ENCODE results near the gene HELZ.
"Not testable (repeated sequence)": the region's sequence is repeated elsewhere in the genome, so short reads cannot be mapped to it uniquely, and the experiment has no call there.

HELZ gene, protein sequence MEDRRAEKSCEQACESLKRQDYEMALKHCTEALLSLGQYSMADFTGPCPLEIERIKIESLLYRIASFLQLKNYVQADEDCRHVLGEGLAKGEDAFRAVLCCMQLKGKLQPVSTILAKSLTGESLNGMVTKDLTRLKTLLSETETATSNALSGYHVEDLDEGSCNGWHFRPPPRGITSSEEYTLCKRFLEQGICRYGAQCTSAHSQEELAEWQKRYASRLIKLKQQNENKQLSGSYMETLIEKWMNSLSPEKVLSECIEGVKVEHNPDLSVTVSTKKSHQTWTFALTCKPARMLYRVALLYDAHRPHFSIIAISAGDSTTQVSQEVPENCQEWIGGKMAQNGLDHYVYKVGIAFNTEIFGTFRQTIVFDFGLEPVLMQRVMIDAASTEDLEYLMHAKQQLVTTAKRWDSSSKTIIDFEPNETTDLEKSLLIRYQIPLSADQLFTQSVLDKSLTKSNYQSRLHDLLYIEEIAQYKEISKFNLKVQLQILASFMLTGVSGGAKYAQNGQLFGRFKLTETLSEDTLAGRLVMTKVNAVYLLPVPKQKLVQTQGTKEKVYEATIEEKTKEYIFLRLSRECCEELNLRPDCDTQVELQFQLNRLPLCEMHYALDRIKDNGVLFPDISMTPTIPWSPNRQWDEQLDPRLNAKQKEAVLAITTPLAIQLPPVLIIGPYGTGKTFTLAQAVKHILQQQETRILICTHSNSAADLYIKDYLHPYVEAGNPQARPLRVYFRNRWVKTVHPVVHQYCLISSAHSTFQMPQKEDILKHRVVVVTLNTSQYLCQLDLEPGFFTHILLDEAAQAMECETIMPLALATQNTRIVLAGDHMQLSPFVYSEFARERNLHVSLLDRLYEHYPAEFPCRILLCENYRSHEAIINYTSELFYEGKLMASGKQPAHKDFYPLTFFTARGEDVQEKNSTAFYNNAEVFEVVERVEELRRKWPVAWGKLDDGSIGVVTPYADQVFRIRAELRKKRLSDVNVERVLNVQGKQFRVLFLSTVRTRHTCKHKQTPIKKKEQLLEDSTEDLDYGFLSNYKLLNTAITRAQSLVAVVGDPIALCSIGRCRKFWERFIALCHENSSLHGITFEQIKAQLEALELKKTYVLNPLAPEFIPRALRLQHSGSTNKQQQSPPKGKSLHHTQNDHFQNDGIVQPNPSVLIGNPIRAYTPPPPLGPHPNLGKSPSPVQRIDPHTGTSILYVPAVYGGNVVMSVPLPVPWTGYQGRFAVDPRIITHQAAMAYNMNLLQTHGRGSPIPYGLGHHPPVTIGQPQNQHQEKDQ (N-terminal part only)

DNA sequence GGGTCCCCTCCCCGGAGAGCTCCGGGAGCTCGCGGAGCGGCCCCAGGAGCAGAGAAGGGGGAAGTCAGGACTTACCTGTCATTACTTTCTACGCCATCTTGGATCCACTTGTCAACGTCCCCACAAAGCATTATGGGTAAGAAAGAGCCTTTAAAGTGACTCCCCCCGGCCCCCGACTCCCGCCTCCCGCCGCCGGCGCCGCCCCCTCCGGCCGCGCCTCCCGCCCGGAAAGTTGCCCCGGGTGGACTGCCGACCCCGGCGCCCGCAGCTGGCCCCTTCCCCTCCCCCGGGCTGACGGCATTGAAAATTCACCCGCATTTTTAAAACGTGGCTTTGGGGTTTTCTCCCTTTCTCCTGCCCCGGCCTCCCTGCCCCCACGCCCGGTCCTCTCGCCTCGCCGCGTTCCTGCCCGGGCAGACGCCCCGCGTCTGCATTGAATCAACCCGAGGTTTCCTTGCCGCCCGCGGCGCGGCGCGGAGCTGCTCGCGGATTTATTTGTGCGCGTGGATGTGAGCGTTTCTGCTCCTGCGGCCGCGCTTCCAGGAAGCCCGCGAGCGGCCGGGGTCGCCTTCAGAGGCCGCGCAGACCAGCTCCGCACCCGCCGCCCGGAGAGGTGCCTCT, at the start of gene HELZ:
HELZ (minus strand) TSS at position 124 of the 621 bp plus-strand sequence. CDS start 26,392 bp downstream, outside the sequence.
- TF ChIP-seq ZNF274 (IDR thresholded peaks at IDR 0.05; ENCODE audit: low read depth, low read length): no peak
- H3K4me3 ChIP-seq (ENCODE audit: low read length): peak within 1 kb of the TSS; percentile 94

DNA sequence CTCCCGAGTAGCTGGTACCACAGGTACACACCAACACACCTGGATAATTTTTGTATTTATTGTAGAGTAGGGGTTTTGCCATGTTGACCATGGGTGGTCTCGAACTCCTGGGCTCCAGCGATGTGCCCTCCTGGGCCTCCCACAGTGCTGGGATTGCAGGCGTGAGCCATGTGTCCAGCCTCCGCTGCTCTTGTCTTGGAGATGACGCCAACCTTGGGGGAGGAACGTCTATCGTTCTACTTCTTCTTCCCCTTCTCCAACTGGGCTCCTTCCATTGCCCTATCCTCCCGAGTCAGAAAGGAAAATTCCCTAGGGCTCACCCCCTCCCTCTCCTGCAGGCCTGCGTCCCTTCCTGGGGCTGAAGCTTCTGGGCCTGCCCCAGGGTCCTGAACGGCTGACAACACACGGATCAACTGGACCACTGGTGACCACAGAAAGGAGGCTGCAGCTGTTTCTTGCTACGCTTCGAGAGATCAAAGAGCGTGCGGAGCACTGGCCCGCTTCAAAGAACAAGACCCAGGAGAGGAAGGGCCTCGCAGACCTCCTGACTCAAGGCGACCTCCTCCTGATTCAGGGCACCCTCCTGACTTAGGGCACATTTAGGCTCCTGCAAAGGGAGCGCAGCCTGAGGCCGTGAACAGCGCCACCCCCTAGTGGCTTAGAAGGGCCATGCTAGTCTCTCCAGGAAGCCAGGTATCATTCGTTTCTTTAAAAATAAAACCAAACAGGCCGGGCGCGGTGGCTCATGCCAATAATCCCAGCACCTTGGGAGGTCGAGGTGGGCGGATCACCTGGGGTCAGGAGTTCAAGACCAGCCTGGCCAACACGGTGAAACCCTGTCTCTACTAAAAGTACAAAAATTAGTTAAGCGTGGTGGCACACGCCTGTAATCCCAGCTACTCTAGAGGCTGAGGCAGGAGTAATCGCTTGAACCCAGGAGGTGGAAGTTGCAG, 48.5 kb upstream of the HELZ start:
- no peak for TF ChIP-seq ZNF274 (IDR thresholded peaks at IDR 0.05; ENCODE audit: low read depth, low read length)
- H3K4me3 ChIP-seq (ENCODE audit: low read length): no peak overlapping the region

DNA sequence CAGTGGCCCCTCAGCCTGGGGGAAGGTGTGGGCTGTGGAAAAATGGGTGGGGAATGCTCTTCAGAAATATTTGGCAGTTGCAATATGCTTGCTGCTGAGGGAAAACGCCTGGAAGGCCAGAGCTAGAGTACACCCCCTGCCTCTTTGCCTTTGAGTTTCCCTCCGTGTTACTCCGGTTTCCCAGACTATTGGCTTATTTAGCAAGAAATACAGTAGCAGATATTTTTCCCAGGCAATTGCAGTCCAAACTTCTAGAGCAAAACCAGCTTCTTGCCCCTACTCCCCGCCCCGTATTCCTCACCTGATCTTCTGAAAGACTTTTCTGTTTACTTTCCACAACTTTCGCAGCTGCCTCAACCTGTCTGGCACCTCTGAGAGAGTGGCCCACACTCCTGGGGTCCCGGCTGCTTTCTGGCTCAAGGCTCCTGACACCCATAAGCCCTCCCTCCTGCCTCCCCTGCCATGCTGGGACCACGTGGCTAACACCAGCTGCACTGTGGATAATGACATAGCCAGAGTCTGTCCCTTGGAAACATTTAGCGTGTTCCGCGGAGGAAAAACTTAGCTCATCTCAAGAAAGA, 45.8 kb upstream of the HELZ start:
- TF ChIP-seq ZNF274 (IDR thresholded peaks at IDR 0.05; ENCODE audit: low read depth, low read length): no peak
- no peak overlapping the region for H3K4me3 ChIP-seq (ENCODE audit: low read length)

DNA sequence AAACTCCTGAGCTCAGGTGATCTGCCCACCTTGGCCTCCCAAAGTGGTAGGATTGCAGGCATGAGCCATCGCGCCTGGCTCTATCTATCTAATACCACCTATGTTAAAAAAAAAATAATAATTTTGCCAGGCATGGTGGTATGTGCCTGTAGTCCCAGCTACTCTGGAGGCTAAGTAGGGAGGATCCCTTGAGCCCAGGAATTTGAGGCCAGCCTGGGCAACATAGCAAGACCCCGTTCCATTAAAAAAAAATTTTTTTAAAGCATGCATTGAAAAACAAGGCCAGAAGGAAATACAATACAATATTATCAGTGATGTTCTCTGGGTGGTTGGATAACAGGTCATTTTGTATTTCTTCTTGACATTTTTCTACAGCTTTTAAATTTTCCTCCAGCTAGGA, 45.2 kb upstream of the HELZ start:
- no peak for TF ChIP-seq ZNF274 (IDR thresholded peaks at IDR 0.05; ENCODE audit: low read depth, low read length)
- no peak overlapping the region for H3K4me3 ChIP-seq (ENCODE audit: low read length)

DNA sequence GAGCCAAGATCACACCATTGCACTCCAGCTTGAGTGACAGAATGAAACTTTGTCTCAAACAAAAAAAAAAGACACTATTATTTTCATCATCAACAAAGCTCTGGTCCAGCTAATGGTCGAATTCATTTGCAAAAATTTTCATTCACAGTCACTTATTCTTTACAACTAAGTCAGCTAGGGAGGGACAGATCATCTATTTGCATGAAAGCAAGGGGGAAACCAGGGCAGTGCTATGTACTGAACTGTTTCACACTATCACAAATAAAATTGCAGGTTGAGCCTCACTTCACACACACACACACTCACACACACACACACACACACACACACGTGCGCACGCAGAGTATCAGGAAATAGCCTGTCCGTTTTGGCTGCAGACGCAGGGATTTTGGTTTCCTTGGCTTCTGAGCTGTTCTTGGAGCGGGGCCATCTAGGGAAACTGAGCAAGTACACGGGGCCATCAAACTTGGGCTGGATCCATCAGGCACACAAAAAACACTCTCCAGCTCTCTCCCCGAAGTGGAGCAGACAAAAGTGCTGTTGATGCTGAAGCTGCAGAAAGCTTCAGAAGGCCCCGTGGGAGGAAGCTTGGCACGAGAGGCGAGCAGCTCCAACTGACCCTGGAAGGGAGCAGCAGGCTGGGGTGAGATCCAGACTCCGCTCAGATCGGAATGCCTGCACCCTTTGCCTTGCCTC, 44.3 kb upstream of the HELZ start:
- no peak for TF ChIP-seq ZNF274 (IDR thresholded peaks at IDR 0.05; ENCODE audit: low read depth, low read length)
- H3K4me3 ChIP-seq (ENCODE audit: low read length): no peak overlapping the region

DNA sequence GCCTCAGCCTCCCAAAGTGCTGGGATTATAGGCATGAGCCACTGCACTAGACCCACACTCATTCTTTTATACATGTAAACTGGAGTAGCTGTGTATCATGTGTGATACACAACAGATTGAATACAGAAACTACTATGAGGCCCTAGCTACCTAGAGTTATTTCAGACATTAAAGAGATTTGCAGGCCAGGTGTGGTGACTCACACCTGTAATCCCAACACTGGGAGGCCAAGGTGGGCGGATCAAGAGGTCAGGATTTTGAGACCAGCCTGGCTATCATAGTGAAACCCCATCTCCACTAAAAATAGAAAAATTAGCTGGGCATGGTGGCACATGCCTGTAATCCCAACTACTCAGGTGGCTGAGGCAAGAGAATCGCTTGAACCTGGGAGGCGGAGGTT, 41.8 kb upstream of the HELZ start:
- H3K4me3 ChIP-seq (ENCODE audit: low read length): not testable (repeated sequence)

DNA sequence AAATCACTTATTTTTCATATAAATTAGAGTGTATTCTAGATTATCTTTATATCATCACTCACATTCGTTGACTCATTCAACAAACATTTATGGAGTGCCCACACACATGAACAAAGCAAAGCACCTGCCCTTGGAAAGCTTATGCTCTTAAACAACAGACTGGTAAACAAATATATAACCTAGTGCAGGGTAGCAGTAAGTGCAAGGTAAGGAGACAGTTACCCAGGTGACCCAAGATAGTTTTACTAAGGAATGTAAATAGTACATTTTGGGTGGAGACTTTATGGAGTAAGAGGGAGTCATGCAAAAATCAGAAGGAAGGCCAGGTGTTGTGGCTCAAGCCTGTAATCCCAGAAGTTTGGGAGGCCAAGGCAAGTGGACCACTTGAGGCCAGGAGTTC, 40.4 kb upstream of the HELZ start:
- TF ChIP-seq ZNF274 (IDR thresholded peaks at IDR 0.05; ENCODE audit: low read depth, low read length): no peak
- no peak overlapping the region for H3K4me3 ChIP-seq (ENCODE audit: low read length)

DNA sequence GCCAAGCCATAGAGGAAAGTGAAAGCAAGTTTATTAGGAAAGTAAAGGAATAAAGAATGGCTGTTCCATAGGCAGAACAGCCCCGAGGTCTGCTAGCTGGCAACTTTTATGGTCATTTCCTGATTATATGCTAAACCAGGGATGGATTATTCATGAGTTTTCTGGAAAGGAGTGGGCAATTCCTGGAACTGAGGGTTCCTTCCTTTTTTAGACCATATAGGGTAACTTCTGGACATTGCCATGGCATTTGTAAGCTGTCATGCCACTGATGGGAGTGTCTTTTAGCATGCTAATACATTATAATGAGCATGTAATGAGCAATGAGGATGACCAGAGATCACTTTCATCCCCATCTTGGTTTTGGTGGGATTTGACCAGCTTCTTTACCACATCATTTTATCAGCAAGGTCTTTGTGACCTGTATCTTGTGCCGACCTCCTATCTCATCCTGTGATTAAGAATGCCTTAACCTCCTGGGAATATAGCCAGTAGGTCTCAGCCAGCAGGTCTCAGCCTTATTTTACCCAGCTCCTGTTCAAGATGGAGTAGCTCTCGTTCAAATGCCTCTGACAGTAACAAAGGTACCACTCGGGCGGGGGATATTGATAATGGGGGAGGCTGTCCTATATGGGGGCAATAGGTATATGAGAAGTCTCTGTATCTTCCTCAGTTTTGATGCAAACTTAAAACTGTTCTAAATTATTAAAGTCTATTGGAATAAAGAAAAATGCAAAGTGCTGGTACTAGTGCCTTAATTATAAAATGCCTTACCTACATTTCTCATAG, 38.9 kb upstream of the HELZ start:
- no peak overlapping the region for H3K4me3 ChIP-seq (ENCODE audit: low read length)
- no peak for TF ChIP-seq ZNF274 (IDR thresholded peaks at IDR 0.05; ENCODE audit: low read depth, low read length)

DNA sequence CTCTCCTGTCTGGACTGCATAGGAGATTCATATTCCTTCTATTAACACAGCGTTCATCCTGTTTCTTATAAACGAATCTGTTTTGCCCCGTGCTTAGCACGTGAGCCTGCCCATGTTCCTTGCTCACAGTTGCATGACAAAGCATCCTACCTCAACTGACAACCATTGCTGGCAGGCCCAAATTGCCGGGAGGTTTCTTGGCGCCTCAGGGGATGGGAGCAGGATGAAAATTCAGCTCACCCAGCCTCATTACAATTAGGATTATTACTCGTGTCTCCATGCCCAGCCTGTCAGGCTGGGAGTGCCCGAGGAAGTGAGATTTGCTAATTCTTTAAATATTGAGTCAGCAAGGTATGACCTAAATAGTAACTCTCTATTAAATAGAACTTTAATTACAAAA, 36.7 kb upstream of the HELZ start:
- H3K4me3 ChIP-seq (ENCODE audit: low read length): no peak overlapping the region
- no peak for TF ChIP-seq ZNF274 (IDR thresholded peaks at IDR 0.05; ENCODE audit: low read depth, low read length)

DNA sequence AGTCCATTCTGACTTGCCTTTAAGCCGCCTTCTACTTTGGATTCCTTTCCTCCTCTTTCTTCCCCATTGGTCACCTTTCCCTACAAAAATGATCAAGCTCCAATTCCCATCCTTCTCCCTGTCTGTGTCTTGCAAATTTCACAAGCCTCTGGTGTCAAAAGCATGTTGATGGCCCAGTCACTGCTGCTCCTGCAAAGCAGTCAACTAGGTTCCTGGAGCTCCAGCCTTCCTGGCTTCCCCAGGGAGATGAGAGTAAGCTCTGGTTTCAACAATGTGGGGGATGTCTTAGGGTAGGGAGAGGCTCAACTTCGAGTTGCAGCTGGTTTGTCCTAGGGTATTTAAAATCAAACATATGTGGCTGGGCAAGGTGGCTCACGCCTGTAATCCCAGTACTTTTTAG, 36.1 kb upstream of the HELZ start:
- TF ChIP-seq ZNF274 (IDR thresholded peaks at IDR 0.05; ENCODE audit: low read depth, low read length): no peak
- H3K4me3 ChIP-seq (ENCODE audit: low read length): no peak overlapping the region

DNA sequence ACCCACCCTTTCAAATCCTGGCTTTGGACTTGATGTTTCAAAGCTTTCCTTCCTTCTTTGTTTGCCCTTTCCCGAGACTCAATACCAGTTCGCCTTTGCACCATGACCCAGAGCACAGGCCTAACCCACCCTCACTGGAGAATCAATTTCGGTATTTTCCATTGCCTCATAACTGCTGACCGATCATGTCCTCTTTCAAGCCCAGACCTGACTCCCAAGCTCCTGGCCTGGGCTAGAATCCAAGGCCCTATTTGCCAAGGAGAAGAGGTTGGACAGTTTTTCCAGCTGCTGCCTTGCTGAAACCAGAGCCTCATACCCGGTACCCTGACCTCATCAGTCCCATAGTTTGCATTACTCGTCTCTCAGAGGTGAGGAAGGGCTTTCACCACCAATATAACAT, 35.3 kb upstream of the HELZ start:
- no peak overlapping the region for H3K4me3 ChIP-seq (ENCODE audit: low read length)
- no peak for TF ChIP-seq ZNF274 (IDR thresholded peaks at IDR 0.05; ENCODE audit: low read depth, low read length)

Data from GM08714 (cell line).